Fibroblast of skin of right quadriceps (primary cell): Measurements from ENCODE around the gene NKAP.
"Not testable (repeated sequence)": the region's sequence is repeated elsewhere in the genome, so short reads cannot be mapped to it uniquely, and the experiment has no call there.

ENCODE experiments used
- DNase-seq: peaks from one replicate; pipeline ENCODE4 v3.0.0-alpha.2; 2013

NKAP gene

DNA sequence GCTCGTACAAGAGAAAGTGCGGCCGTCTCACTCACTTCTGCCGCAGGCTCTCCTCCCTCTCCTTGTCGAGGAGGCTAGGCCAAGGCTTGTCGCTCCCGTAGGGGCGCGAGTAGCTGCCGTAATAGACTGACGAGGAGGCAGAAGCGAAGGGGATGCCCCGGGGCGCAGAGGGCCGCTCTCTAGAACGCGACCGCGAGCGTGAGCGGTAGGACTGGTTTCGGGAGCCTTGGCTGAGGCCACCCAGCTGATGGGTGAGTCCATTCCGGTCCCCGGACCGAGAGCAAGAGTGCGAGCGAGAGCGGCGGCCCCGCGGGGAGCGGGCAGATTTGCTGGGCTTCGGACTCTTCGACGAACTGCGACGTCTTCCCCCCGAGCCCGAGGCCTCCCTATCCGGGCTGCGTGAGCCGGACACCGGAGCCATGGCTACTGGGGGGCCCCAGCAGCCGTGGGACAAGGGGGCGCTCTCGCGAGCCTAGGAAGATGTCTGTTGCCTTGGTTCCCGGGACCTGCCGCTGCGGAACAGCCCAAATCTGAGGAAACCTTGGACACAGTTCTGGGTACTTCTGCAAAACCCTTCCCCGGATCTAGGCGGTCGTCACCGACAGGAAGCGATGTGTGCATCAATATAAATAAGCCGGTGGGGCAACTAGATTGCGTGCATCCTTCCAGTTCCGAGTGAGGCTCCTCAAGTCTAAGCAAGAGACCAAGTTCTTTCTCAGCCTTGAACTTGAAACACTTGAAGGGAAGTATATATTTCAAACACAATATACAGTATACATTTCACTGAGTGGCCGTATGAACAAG lies at the start of gene NKAP:
Gene NKAP, minus strand, starts transcription at position 567 of the 804 bp plus-strand sequence. Its CDS starts 146 bp downstream, at position 421.
- DNase-seq, result peak; percentile 93

DNA sequence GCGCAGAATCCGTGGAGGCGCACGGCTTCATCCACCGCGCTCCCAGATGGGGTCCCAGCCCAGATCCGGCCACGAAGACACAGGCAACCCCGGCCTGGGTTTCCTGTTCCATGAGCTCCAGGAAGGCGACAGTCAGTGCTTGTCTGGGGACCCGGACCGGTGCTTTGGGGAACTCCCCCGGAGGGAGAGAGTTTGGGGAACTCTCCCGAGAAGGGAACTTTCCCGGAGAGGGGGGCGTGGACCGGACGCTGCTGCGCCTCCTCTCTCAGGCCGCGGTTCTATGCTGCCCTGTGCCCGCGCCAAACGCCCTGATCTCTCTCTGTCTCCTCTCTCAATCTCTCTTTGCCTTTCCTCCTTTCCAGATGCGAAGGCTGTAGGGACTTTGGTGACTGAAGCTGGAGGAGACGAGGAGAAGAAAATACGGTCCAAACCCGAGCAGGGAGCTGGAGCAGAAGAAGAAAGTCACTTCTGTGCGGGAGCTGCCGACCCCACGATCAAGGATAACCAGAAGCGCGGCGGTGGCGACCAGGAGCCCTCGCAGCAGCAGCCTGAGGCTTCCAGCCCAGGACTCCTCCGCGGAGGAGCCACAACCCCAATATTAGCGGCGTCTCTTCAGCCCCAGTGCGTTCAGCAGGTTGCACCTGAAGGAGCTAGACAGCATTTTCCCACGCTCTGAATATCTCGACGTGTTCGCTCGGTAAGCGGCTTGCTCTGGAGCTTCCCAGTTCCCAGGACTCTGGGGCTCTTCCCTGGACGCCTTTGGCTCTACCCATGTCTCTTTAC lies 47.6 kb upstream of the NKAP start:
- DNase-seq, result no peak

DNA sequence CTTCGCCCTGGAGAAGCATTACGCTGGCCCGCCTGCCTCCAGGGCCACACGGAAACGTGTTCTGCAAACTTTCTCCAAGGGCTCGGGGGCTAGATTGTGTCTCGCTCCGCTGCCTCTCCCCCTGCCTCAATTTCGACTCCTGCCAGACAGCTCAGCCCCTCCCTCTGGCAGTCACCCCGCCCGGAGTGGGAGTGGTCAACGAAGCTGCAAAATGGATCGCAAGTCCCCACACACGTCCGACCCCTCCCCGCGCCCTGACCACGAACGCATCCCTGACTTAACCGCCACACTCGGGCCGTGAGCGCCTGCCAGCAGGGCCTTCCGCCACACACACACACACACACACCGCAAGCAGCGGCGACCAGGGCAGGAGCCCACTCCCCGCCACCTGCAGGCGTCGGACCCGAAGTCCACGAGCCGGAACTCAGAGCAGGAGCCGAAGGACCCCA lies 47.0 kb upstream of the NKAP start:
- no peak for DNase-seq

DNA sequence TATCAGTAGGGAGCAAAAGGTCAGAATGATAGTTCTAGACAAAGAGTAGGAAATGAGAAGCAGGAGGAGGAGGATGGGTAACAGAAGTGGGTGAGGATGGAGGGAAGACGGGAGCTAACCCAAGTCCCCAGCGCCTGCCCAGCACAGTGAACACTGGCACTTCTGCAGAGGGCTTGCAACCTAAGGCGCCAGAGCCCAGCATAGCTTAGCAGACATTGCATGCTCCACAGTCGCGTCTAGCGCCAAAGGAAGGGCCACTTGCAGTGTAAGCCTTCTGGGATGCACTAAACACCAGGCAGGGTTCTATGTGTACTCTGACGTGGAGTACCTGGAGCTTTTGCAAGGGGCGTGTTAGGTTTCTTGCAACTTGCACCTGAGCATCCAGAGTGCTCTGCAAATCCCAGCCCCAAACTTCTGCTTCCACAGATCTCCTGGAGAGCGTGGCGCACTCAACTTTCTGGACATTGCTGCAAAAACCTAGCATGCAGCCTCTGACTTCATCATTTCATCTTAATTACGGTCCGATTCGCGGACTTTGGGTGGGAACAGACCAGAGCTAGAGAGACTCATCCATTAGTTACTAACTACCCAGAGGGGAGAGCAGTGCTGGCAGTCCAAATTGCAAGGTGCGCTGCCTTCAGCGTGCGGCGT lies 46.5 kb upstream of the NKAP start:
- no peak for DNase-seq

DNA sequence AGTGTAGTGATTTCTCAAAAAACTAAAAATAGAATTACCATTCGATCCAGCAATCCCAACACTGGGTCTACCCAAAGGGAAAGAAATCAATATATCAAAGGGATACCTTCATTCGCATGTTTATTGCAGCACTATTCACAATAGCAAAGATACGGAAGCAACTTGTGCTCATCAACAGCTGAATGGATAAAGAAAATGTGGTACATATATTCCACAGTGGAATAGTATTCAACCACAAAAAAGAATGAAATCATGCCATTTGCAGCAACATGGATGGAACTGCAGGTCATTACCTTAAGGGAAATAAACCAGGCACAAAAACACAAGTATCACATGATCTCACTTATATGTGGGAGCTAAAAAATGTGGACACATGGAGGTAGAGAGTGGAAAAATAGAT lies 42.7 kb upstream of the NKAP start:
- DNase-seq, result no peak

DNA sequence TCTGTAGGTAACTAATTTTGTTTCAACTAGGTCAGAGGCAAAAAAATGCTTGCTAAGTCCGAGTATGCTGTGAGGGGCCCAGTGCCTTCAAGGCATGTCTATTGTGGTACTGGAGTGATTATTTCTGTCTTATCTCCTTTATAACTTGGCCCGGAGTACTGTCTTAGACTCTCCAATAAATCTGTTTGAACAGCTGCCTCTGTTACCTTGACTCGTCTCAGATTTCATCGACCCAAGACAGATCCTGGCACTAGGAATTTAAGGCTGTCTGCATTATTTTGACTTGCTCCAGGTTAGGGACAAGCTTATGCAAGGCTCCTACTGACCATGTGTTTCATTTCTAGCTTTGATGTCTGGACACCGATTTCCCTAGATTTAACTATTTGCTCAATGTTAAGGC lies 41.1 kb upstream of the NKAP start:
- DNase-seq, result no peak

DNA sequence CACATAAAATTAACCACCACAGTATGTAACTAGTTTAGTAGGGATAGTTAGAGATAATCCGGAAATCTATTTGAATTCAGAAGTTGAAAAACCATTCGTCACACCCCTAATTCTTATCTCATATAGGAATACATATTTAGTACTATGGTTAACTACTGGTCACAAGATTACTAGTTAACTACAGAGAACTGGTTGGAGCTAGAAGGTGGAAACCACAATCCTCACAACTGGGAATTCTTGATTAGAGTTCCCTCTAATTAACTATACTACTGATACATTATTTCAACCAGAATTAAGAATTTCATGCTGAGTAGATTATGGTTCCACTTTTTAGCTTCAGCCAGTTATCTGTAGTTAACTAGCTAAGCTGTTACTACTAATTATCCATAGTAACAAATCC lies 39.9 kb upstream of the NKAP start:
- no peak for DNase-seq

DNA sequence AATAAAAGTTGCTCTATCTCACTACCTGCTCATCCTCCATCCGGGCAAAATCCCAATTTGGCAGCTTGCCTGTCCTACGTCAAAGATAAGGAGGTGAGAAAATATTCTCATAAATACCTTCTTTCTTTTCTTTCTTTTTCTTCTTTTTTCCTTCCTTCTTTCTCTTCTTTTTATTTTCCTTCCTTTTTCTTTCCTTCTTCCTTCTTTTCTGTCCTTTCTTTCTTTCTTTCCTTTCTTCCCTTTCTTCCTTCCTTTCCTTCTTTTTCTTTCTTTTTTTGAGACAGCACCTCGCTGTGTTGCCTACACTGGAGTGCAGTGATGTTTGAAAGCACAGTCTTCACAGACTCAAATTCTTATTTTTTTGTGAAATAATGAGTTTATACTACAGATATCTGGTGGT lies 38.6 kb upstream of the NKAP start:
- no peak for DNase-seq

DNA sequence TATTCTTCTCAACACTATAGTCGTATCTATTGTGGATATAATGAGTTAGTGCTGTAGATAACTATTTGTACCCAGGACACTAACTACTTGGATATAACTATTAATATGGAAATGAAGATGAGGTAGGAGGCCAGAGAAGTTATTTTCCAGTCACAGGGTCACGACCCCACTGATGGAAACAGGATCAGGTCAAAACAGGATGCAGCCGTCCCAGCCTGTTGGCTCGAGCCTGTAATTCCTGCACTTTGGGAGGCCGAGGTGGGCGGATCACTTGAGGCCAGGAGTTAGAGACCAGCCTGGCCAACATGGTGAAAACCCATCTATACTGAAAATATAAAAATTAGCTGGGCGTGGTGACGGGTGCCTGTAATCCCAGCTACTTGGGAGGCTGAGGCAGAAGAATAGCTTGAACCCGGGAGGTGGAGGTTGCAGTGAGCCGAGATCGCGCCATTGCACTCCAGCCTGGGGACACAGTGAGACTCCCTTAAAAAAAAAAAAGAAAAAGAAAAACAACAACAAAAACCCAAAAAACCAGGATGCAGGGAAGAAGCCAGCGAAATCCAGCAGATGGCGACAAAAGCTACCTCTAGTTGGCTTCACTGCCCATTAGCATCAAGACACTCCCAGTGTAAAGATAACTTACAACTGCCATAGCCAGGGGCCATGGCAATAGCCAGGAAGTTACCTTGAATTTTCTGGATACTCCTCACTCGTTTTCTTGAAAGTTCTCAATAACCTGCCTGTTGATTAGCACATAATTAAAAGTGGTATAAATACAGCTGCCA lies 37.9 kb upstream of the NKAP start:
- DNase-seq, result peak; percentile 6

DNA sequence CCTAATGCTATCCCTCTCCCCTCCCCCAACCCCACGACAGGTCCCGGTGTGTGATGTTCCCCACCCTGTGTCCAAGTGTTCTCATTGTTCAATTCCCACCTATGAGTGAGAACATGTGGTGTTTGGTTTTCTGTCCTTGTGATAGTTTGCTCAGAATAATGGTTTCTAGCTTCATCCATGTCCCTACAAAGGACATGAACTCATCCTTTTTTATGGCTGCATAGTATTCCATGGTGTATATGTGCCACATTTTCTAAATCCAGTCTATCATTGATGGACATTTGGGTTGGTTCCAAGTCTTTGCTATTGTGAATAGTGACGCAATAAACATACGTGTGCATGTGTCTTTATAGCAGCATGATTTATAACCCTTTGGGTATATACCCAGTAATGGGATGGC lies 33.6 kb upstream of the NKAP start:
- not testable (repeated sequence) for DNase-seq

DNA sequence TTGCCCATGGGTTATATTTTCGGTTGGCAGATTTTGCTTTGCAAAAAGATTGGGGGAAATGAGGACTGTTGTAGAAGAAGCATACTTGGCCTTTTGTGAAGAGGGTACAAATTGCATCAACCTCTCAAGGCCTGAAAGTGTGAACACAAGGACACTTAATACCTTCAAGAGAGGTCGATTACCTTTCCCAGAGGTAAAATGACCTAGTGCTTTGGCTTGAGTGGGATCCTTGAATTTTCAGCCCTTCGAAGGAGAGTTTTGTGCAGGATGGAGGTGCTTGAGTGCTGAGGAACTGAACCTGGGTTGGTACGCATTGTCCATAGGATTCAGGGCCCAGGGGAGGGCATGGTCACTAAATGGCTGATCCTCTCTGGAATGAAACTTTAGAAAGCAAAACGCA lies 27.6 kb upstream of the NKAP start:
- DNase-seq, result no peak

DNA sequence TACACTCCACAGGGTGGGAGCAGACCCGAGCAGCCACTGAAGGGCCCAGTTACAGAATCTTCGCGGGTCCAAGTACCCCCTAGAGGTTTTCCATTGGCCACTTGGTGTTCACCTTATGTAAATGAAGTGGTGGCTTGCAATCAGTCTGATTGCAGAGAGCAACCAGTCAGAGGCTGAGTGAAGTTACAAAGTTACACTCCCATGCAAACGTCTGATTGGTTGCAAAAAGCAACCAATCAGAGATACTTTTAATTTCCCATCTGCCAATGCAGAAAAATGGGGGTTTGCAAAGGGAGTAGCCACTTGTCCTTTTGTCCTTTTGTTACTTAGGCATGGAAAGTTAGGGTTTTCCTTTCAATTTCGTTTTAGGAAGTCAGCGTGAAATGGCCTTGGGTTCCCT lies 27.0 kb upstream of the NKAP start:
- DNase-seq, result no peak

DNA sequence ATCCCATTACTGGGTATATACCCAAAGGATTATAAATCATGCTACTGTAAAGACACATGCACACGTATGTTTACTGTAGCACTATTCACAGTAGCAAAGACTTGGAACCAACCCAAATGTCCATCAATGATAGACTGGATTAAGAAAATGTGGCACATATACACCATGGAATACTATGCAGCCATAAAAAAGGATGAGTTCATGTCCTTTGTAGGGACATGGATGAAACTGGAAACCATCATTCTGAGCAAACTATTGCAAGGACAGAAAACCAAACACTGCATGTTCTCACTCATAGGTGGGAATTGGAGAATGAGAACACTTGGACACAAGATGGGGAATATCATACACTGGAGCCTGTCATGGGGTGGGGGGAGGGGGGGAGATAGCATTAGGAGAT lies 23.3 kb upstream of the NKAP start:
- not testable (repeated sequence) for DNase-seq

DNA sequence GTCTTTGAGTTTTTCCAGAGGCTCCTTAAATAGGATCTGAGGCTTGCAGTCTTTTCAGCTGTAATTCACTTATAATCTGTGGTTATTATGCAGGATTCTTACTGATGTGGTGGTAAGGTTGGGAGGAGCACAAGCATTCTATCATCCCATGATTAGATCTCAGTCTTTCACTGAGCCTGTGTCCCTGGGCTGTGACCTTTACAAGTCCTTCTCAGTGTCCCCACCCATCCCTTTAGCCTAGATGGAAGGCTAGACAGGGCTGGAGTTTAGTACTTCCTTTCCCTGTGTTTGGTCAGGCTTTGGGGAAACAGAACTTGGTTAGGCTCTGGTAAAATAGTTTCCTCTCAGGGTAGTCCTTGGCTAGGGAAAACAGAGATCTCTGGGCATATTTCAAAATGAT lies 17.1 kb upstream of the NKAP start:
- DNase-seq, result no peak

DNA sequence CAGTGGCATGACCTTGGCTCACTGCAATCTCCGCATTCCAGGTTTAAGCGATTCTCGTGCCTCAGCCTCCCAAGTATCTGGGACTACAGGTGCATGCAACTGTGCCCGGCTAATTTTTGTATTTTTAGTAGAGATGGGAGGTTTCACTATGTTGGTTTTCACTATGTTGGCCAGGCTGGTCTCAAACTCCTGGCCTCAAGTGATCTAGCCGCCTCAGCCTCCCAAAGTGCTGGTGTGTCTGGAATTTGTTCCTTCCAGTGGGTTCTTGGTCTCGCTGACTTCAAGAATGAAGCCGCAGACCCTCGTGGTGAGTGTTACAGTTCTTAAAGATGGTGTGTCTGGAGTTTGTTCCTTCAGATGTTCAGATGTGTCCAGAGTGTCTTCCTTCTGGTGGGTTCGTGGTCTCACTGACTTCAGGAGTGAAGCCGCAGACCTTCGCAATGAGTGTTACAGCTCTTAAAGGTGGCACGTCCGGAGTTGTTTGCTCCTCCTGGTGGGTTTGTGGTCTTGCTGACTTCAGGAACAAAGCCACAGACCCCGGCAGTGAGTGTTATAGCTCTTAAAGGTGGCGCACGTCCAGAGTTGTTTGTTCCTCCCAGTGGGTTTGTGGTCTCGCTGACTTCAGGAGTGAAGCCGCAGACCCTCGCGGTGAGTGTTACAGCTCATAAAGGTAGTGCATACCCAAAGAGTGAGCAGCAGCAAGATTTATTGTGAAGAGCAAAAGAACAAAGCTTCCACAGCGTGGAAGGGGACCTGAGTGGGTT lies 12.4 kb upstream of the NKAP start:
- DNase-seq, result not testable (repeated sequence)

DNA sequence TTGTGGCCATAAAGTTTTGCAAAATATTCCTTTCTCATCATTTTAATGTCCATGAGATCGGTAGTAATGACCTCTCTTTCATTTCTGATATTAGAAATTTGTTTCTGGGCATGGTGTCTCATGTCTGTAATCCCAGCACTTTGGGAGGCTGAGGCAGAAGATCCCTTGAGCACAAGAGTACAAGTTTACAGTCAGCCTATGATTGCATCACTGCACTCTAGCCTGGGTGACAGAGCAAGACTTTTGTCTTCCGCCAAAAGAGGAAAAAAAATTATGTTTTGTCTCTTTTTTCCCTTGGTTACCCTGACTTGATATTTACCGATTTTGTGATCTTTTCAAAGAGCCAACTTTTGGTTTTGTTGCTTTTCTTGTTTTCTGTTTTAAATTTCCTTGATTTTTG lies 10.8 kb upstream of the NKAP start:
- no peak for DNase-seq

DNA sequence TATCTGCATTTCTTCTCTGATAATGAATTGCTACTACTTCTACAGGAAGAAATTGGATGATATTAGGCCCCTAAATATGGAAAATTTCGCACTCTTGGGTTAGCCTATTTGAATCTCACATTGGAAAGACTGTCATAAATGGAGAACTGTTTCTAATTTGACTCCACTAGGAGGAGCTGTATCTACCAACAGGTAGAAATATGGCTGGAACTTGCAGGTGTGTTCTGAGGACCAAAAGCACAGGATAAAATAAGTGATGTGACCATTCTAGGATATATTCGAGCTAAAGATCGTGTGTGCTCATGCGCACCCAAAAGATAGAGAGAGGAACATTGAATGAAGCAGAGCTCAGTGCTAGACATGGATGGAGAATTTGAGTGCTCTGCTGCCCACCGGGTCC lies 4.8 kb upstream of the NKAP start:
- DNase-seq, result no peak

DNA sequence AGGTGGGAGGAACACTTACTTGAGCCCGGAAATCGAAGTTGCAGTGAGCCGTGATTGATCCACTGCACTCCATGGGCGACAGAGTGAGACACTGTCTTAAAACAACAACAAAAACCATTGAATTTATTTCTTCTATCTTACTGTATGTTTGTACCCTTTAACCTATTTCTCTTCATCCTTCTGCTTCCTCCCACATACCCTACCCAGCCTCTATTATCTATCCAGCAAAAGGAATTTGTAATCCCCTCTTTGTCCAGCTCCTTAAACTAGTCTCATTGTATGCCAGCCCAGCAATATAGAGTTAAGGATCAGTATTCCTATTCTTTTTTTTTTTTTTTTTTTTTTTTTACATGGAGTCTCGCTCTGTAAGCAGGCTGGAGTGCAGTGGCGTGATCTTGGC lies 1.9 kb upstream of the NKAP start:
- no peak for DNase-seq

DNA sequence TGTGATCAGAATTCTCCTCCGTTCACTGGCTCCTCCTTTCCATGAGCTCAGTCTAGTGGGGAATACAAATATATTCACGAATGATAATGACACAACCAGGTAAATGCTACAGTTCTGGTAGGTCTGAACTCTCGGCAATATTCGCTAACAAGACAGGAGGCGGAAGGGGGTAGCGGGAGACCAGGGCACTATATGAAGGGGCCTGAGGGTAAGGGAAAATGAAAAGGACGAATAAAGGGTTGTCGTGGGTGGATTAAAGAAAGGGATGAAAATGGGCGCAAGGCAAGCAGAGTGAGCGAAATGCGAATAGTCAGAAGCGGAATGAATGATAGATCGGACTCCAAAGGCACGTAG lies 743 bp downstream of the NKAP start:
- no peak for DNase-seq

DNA sequence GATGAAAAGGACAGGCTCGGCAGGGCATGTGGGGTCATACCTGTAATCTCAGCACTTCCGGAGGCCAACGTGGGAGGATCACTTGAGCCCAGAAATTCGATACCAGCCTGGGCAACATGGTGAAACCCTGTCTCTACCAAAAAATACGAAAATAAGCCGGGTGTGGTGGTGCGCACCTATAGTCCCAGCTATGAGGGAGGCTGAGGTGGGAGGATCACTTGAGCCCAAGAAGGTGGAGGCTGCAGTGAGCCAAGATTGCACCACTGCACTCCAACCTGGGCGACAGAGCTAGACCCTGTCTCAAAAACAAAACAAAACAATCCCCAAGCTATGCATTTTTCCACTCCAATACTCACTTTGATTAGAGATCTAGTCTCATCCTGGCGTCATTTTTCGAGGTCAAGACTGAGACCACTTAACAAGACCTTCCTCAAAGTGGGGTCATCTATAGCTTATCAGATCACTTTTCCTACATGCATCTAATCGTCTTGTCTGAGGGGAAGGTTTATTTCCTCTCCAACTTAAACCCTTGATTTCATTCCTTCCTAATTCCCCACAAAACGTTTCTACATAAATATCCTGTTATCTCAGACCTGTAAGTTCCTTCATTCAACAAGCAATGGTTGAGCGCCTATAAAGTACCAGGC lies 1.3 kb downstream of the NKAP start:
- DNase-seq, result no peak

DNA sequence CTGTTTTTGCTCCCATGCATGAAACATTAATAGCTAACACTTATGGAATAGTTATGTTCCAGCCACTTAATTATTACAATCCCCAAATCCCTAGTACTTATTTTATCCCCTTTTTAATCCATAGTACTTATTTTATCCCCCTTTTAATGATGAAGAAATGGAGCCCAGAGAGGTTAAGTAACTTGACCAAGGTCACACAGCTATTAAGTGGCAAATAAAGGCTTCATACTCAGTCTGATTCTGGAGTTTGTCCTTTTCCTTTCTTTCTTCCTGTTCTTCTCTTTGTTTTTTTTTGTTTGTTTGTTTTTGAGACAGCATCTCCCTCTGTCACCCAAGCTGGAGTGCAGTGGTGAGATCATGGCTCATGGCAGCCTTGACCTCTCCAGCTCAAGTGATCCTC lies 2.2 kb downstream of the NKAP start:
- DNase-seq, result no peak
